ENCODE data around the gene AQP5.

Gene AQP5

DNA sequence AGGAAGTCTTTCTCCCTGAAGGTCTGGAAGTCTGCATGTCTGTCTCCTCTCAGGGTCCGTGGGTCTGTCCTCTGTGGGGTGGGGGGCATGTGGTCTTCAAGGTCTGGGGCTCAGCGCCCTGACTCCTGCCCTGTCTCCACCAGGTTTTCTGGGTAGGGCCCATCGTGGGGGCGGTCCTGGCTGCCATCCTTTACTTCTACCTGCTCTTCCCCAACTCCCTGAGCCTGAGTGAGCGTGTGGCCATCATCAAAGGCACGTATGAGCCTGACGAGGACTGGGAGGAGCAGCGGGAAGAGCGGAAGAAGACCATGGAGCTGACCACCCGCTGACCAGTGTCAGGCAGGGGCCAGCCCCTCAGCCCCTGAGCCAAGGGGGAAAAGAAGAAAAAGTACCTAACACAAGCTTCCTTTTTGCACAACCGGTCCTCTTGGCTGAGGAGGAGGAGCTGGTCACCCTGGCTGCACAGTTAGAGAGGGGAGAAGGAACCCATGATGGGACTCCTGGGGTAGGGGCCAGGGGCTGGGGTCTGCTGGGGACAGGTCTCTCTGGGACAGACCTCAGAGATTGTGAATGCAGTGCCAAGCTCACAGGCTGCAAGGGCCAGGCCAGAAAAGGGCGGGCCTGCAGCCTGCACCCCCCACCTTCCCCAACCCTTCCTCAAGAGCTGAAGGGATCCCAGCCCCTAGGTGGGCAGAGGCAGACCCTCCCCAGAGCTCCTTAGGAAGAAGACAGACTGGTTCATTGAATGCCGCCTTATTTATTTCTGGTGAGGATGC, 3.4 kb downstream of the AQP5 start:
- no peak for DNase-seq (ENCODE audit: low spot score)

DNA sequence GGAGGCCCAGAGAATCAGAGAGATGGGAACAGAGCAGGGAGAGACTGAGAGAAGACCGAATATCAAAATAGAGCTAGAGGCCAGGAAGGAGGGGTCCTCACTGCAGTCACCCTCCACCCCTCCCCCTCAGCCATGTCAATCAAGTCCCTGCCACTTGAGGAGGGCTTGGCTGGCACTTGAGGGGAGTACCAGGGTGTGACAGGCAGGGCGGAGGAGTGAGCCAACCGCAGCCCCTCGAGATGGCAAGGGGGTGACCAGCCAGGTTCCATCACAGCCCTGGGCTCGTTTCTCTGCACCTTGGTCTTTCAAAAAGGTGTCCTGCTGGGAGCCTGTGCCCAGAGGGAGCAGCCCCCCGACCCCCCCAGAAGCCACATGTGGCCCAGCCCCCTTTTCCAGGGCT, 4.2 kb downstream of the AQP5 start:
- DNase-seq (ENCODE audit: low spot score) = no peak

DNA sequence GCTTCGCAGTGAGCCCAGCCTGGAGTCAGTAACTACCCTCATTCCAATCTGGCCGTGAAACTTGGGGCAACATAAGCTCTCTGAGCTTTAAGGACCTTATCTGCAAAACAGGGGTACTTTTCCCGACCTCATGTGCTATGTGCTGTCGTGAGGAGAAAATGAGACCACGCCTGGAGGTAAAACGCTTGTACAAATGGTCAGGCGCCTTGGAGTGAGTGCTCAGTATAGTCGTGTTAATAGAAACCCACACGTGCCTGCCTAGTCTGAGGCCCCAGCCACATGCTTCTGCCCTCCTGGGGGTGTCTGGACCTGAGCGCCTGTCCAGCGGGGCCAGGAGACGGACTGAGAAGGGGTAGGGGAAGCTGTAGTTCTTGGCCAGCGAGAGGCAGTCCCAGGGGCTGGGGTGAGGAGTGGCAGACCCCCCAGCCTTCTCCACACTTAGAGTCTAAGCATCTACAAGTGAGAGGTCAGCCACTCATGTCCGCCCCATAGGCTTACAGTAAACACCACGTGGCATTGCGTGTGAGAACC, 4.9 kb downstream of the AQP5 start:
- DNase-seq (ENCODE audit: low spot score) = no peak

DNA sequence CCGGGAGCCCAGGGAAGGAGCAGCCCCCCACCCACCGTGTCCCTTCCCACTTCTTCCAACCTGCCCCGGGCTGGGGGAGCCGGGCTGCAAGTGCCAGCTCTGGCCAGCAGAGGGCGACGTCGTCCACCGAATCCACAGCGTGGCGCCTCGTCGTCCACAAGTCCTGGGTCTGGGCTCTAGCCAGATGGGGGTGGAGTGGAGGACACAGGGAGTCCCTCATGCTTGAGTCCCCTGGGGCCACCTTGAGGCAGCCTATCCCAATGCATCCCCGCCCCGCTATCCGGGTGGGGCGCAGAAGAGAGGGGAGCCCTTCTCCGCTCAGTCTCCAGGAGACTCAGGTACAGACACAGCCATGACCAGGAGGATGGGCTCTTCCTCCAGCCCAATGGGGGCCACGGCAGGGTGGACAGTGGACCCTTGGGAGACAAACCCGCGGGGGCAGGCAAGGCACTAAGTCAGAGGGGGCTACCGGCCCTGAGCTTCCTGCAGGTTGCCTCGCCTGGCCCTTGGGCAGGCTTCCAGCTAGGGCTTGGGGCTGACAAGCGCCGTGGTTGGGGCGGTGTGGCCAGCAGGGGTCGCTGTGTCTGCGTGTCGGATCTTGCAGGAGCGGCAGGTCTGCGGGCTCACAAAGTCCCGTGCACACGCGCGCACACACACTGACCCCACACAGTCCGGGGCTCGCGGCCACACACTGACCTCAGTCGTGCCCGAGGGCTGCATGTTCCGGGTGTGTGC, 5.5 kb downstream of the AQP5 start:
- DNase-seq (ENCODE audit: low spot score) = peak; percentile 91

GRCh38 chr12:49967777-49968250, 6.1 kb downstream of the AQP5 start:
- DNase-seq (ENCODE audit: low spot score) = no peak

DNA sequence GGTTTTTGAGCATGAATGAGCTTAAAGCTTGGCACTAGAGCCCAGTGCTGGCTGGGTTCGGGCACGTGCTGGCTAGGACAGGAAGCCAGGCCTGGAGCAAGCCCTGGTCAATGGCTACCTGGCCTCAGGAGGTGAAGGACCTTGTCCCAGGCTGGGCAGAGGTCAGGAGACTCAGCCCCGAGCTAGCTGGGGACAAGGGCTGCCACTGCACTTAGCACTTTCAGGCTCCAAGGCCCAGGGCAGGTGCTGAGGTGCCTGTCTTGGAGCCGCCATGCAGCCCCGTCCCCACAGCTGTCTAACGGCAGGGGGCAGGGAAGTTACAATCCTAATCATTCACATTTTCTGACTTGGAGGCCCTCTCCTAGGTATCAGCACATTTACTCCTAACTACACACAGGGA, 6.8 kb downstream of the AQP5 start:
- DNase-seq (ENCODE audit: low spot score) = no peak

- DNase-seq (ENCODE audit: low spot score) = peak; percentile 82
Measured at GRCh38 chr12:49969027-49969426, 7.4 kb downstream of the AQP5 start.

DNA sequence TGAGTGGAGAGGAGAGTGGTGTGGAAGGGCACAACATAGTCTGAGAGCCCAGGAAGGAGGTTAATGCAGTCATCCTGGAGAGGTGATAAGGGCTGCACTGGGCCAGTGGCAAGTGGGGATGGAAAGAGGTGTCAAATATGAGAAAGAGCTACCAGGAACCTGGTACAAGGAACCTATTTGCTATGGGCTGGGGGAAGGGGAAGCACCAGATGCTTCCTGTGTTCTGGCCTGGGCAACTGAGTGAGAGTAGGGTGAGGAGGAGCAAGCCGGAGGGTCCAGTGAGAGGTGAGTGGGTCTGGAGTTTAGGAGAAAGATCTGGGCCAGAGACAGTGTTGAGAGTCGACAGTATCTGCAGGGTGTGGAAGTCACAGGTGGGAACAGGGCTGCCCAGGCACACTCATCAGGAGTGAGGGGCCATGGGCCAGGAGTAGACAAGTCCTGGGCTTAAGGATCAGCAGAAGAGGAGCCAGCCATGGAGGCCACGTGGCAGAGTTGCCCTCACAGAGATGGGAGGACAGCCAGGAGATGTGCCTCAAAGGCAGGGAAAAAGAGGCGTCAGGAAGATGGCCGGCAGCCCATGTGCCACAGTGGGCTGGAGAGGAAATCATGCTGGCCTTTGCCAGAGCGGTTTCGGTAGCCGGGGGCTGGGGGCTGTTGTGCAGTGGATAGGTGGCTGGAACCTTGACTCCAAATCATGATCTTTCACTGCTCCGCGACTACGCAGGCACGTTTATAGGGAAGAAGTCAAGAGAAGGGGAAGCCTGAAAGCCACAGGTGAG, 8.2 kb downstream of the AQP5 start:
- DNase-seq (ENCODE audit: low spot score) = no peak

- no peak for DNase-seq (ENCODE audit: low spot score)
Measured at GRCh38 chr12:49970658-49971057, 9.0 kb downstream of the AQP5 start.

- no peak for DNase-seq (ENCODE audit: low spot score)
Measured at GRCh38 chr12:49971141-49971540, 9.5 kb downstream of the AQP5 start.

DNA sequence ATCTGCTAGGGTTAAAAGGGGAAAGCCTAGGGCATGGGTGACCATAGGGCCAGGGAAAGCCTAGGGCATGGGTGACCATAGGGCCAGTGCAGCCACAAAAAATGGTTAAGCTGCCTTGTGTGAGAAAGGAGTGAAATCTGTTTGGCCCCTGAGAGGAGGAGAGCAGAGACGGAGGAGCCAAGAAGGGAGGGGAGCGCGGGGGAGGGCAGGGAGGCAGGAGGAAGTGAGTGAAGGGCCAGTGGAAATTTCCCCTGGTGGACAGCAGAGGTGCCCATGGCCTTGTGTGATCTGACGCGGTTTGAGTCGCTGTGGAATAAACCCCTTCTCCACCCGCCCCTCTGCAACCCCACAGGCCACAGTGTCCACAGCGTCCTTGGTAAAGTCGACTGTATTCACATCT, 10.5 kb downstream of the AQP5 start:
- no peak for DNase-seq (ENCODE audit: low spot score)

- DNase-seq (ENCODE audit: low spot score) = no peak
Measured at GRCh38 chr12:49972641-49973360, 11.1 kb downstream of the AQP5 start, which contains the start of gene AQP6. AQP6 (plus strand) TSS chr12:49972947; CDS start chr12:49973174, 227 bp downstream.

DNA sequence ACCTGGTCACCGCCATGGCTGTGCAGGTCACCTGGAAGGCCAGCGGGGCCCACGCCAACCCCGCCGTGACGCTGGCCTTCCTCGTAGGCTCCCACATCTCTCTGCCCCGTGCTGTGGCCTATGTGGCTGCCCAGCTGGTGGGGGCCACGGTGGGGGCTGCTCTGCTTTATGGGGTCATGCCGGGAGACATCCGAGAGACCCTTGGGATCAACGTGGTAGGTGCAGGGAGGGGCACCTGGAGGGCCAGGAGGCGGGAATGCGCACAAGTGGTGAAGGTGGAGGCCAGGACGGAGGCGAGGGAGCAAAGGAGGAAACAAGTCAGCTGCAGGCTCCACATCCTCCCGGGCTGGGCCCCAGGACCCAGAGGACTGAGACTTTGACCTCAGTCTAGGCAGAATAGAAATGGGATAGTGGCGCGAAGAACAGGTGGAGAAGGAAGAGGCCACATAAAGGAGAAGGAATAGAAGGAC, 11.7 kb downstream of the AQP5 start:
- DNase-seq (ENCODE audit: low spot score) = no peak

- peak; percentile 81 for DNase-seq (ENCODE audit: low spot score)
Measured at GRCh38 chr12:49974231-49974675, 12.6 kb downstream of the AQP5 start.

- peak; percentile 75 for DNase-seq (ENCODE audit: low spot score)
Measured at GRCh38 chr12:49974677-49975317, 13.1 kb downstream of the AQP5 start.

DNA sequence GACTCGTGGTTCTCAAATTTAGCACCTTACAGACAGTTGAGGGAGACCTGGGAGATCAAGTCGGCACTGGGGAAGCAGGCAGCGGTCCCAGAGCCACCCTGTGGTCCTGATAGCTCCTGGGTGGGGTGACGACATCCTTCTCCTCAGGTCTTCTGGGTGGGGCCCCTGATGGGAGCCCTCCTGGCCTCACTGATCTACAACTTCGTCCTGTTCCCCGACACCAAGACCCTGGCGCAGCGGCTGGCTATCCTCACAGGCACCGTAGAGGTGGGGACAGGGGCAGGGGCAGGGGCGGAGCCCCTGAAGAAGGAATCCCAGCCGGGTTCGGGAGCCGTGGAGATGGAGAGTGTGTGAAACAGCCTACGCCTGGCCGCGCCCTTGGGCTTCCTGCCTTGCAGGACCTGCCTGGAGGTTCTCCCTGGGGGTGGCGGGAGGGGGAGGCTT, 13.7 kb downstream of the AQP5 start:
- no peak for DNase-seq (ENCODE audit: low spot score)

DNA sequence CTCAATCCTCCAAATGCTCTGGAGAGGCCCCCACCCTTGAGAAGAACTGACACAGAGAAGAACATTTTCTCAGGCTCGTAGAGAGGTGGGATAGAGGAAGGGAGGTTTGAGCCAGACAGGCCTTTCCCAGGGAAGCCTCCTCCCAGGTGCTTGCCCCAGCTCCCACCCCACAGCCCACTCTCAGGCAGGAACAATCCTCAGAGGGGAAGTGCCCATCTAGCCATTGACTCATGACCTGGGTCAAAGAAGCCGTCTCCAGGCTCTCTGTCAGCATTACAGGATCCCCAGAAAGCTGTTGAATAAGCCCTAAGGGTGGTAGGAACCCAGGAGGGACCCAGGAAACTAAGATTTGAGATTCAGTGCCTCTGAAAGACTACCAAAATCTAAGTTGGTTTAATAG, 14.9 kb downstream of the AQP5 start:
- DNase-seq (ENCODE audit: low spot score) = no peak

- DNase-seq (ENCODE audit: low spot score) = no peak
Measured at GRCh38 chr12:49978125-49978524, 16.5 kb downstream of the AQP5 start.

DNA sequence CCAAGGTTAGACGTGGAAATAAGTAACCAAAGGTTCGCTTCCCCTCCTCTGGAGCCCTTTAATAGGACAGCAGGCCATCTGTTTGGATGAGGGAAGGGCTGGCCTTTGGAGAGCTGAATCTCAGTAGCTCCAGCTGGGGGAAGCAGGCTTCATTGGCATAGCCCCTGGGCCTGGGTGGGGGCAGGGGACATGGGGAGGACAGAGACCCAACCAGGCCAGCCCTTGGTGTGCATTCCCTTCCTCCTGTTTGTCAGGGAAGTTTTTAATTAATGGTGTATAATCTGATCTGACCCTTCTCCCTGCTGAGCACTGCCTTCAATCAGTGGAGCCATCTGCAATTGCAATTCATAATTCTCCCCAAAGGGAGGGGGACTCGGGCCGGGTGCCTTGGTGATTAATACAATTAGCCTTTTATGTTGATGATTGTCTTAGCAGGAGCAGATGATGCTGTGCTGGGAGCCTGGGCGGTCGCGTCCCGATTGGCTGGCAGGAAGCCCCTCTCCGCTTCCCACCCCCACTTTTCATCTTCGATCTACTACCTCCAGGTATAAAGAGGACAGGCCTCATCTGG, 17.4 kb downstream of the AQP5 start:
- DNase-seq (ENCODE audit: low spot score) = peak; percentile 87

DNA sequence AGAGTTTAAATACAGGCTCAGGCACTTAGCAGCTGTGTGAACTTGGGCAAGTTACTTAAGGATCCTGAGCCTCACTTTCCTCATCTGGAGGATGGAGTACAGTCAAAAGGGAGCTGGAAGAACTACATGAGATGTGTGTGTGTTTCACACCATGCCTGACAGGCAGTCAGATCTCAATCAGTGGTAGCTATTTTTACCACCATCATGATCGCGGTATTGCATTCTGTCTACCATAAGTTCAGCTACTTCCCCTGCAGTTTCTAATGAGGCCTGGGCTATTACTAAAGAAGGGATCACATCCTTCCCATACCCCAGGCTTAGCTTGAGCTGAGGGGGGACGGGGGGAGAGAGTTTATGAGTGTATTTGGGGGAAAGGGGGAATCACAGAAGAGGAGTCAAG, 18.1 kb downstream of the AQP5 start:
- no peak for DNase-seq (ENCODE audit: low spot score)

All from putamen (tissue), 1 donor.